ENCODE measurements around the gene SLC51B. TPM values are rescaled to one million over a fixed set of nuclear protein-coding genes. Genes with fewer than 3 reads are reported as not detected.
"Not testable (repeated sequence)": the region's sequence is repeated elsewhere in the genome, so short reads cannot be mapped to it uniquely, and the experiment has no call there.

Gene SLC51B
- polyA plus RNA-seq (ENCODE audit: low read depth in 6 of 6): not detected

DNA sequence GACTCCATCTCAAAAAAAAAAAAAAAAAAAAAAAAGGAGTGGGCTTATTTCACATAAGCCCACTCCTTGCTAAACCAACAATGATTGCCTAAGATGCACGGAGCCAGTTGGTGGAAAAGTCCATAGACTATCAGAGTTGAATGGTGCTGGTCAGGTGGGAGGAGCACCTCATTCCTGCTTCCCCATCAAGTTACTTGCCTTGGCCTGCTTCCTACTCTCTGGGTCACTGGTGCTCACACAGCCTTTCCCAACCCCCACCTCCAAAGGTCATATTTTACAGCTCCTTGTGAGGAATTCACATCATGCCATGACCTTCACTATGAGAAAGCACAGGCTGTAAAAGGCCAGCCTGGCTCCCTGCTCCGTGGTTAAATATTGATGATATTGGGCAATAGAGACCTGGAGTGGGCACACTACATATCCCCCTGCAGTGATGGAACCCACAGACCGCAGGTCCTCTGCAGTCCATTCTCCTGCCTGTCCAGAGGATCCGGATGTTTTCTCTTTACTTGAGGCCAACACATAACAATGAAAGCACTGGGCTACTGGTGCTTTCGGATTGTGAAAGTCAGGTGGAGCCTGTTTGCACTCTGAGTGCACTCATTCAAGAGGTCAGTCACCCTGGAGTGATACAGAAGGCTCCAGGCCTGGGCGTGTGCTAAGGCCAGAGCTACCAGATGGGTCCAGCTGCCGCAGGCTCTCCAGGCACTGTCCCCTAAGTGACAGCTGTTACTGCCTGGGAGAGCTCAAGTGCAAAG, at the start of gene SLC51B:
SLC51B (plus strand) TSS at position 664 of the 758 bp plus-strand sequence. CDS start 4,618 bp downstream, outside the sequence.
- ATAC-seq (ENCODE audit: low read depth in 2 of 2) (no peak), DNase-seq (no peak)
- no peaks in the 10 kb centered on the region for H3K36me3 Mint-ChIP-seq
- peak within 1 kb of the TSS in 1 of 6 donors; percentile 68 for H3K27ac Mint-ChIP-seq
- H3K4me3 Mint-ChIP-seq: peak within 1 kb of the TSS in 1 of 8 donors; percentile 25
- peaks cover 8 to 11% (median 9%) of the 10 kb centered on the region in 3 donors for H3K4me1 Mint-ChIP-seq
- H3K27me3 Mint-ChIP-seq: peaks cover 13 to 16% (median 14%) of the 10 kb centered on the region in 3 donors
- no peaks in the 10 kb centered on the region for H3K9me3 Mint-ChIP-seq

- DNase-seq (no peak), ATAC-seq (ENCODE audit: low read depth in 2 of 2) (no peak)
- Mint-ChIP-seq H3K27me3 (no peaks in the 10 kb centered on the region), H3K27ac (no peak overlapping the region), H3K4me3 (no peak overlapping the region), H3K36me3 (no peaks in the 10 kb centered on the region), H3K4me1 (peaks cover 0 to 3% (median 3%) of the 10 kb centered on the region in 3 donors), H3K9me3 (no peaks in the 10 kb centered on the region)
Measured at GRCh38 chr15:64997066-64997465, 48.1 kb upstream of the SLC51B start.

DNA sequence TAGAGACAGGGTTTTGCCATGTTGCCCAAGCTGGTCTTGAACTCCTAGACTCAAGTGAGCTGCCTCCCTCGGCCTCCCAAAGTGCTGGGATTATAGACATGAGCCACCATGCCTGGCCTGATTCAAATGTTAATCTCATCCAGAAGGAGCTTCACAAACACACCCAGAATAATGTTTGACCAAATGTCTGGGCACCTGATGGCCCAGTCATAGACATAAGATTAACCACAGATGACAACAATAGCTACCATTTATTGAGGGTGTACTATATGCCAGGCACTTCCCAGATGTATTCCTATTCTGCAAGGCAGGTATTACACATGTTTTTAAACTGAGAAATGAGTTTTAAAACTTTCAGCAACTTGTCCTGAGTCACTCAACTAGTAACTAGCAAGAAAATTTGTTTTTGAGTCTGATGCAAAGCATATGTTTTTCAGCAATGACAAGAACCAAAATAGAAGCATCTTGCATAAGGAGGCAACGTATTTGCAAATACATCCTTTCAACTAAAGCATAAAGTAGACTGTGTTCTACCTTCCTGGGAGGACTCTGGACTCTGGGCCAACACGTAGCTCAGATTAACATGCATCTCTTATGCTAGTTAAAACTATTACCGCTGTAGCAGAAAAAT, 47.3 kb upstream of the SLC51B start:
- Mint-ChIP-seq H3K9me3 (no peaks in the 10 kb centered on the region), H3K27me3 (no peaks in the 10 kb centered on the region), H3K36me3 (no peaks in the 10 kb centered on the region), H3K27ac (no peak overlapping the region), H3K4me3 (no peak overlapping the region), H3K4me1 (peaks cover 0 to 2% (median 2%) of the 10 kb centered on the region in 3 donors)
- ATAC-seq (ENCODE audit: low read depth in 2 of 2) (no peak), DNase-seq (no peak)

DNA sequence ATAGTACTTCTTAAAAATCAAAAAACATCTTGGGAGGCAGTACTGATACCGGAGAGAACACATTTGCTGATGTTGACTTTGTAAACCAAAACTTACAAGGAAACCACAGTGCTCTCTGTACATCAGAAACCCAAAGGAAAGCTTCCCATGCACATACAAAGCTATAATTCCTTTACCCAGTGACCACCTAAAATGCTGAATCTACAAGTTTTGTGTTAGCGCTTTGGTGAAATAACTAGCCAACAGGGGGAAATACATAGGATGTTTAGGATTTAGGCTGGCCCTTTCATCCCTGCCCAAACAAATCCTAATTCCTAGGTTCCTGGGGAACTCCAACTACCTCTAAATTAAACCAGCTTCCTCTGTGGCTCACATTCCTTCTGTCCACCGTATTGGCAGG, 40.2 kb upstream of the SLC51B start:
- H3K27ac Mint-ChIP-seq: no peak overlapping the region
- H3K4me1 Mint-ChIP-seq: peaks cover 2 to 7% (median 5%) of the 10 kb centered on the region in 3 donors
- H3K36me3 Mint-ChIP-seq: no peaks in the 10 kb centered on the region
- no peak for ATAC-seq (ENCODE audit: low read depth in 2 of 2)
- no peaks in the 10 kb centered on the region for H3K27me3 Mint-ChIP-seq
- no peak overlapping the region for H3K4me3 Mint-ChIP-seq
- no peak for DNase-seq
- H3K9me3 Mint-ChIP-seq: no peaks in the 10 kb centered on the region

DNA sequence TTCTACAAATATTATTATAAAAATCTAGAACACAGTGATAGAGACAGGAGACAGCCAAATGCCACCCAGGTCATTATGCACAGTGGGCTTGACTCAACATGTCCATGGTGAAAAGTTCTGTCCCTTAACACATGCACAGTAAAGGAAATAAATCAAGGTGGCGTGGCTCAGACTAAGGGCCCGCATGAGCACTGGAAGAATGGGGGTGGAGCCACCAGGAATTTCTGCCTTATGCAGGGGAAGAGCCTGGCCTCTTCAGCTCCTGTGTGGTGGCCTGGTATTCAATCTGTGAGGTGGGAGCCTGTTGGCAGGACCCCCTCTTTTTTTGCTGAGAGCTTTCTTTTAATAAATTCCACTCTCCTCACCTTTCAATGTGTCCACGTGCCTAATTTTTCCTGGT, 38.3 kb upstream of the SLC51B start:
- Mint-ChIP-seq H3K27ac (no peak overlapping the region), H3K9me3 (no peaks in the 10 kb centered on the region), H3K4me3 (no peak overlapping the region), H3K4me1 (peaks cover 5 to 7% (median 5%) of the 10 kb centered on the region in 3 donors), H3K27me3 (no peaks in the 10 kb centered on the region), H3K36me3 (no peaks in the 10 kb centered on the region)
- ATAC-seq (ENCODE audit: low read depth in 2 of 2): no peak
- DNase-seq: no peak

DNA sequence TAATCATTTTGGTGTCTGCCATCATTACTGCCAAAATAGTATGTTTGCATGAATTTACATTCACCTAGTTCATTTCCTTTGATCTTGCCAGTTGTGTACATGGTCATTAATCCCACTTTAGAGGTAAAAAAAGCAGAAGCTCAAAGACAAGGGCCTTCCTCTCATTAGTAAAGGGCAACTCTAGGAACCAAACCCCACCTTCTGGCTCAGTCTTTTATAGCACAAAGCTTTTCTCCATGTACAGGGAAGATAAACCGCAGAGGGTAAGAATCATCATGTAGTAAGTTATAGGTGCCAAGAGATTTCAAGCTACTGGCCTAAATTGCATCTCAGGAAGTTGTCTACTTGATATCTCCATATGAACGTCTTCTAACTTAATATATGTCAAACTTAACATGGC, 36.2 kb upstream of the SLC51B start:
- Mint-ChIP-seq H3K36me3 (peaks cover 12% of the 10 kb centered on the region in 2 donors), H3K27ac (no peak overlapping the region), H3K4me3 (no peak overlapping the region), H3K9me3 (peaks cover 0 to 7% (median 5%) of the 10 kb centered on the region in 7 donors), H3K27me3 (no peaks in the 10 kb centered on the region), H3K4me1 (peaks cover 5 to 7% (median 5%) of the 10 kb centered on the region in 3 donors)
- DNase-seq: no peak
- peak; percentile 32 to 36 for ATAC-seq (ENCODE audit: low read depth in 2 of 2)

GRCh38 chr15:65011198-65011597, 34.0 kb upstream of the SLC51B start:
- not testable (repeated sequence) for ATAC-seq (ENCODE audit: low read depth in 2 of 2); H3K4me1 Mint-ChIP-seq; H3K9me3 Mint-ChIP-seq

DNA sequence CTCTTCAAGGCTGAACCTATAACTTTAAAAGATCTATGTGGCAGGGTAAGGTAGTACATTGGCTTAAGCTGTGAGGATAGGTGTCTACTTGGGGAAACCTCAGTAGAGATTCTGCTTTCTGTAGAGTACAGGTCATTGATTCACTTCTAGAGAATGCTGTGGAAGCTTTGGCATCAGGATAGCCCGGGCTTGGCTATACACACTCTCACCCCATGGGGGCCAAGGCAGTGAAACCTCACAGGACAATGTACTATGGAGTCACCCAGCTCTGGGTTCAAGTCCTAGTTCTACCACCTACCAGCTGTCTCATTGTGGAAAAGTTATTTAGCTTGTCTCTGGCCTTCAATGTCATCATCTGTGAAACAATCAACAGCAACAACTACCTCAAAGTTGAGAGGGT, 24.8 kb upstream of the SLC51B start:
- ATAC-seq (ENCODE audit: low read depth in 2 of 2) (no peak), DNase-seq (no peak)
- Mint-ChIP-seq H3K4me1 (peaks cover 0 to 5% (median 0%) of the 10 kb centered on the region in 3 donors), H3K4me3 (no peak overlapping the region), H3K9me3 (no peaks in the 10 kb centered on the region), H3K36me3 (peaks cover 17 to 20% of the 10 kb centered on the region in 2 donors), H3K27ac (peak overlapping the region in 1 of 6 donors; percentile 56), H3K27me3 (no peaks in the 10 kb centered on the region)

More at GRCh38 chr15:65011198-65011597, 34.0 kb upstream of the SLC51B start:
- peak overlapping the region in 1 of 6 donors; percentile 72 for H3K27ac Mint-ChIP-seq
- H3K4me3 Mint-ChIP-seq, DNase-seq, H3K27me3 Mint-ChIP-seq: not testable (repeated sequence)
- H3K36me3 Mint-ChIP-seq: peaks cover 12 to 20% of the 10 kb centered on the region in 2 donors

DNA sequence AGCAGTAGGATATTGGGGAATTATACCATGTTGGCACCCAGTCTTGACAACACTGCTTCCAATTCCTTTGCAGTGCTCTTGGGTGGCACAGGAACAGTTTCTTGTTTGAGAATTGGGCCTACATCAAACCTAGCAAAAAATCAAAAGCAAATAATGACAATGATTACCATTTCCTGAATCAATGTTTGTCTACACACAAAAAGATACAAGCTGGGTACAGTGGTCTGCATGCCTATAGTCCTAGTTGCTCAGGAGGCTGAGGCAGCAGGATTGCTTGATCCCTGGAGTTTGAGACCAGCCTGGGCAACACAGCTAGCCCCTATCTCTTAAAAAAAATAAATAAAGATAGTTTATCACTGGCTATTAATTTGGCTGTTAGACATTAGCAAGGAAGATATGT, 23.7 kb upstream of the SLC51B start:
- H3K4me3 Mint-ChIP-seq: no peak overlapping the region
- no peak overlapping the region for H3K27ac Mint-ChIP-seq
- no peaks in the 10 kb centered on the region for H3K27me3 Mint-ChIP-seq
- ATAC-seq (ENCODE audit: low read depth in 2 of 2): no peak
- DNase-seq: no peak
- peaks cover 0 to 5% (median 0%) of the 10 kb centered on the region in 3 donors for H3K4me1 Mint-ChIP-seq
- H3K36me3 Mint-ChIP-seq: peaks cover 20 to 23% of the 10 kb centered on the region in 2 donors
- H3K9me3 Mint-ChIP-seq: no peaks in the 10 kb centered on the region

DNA sequence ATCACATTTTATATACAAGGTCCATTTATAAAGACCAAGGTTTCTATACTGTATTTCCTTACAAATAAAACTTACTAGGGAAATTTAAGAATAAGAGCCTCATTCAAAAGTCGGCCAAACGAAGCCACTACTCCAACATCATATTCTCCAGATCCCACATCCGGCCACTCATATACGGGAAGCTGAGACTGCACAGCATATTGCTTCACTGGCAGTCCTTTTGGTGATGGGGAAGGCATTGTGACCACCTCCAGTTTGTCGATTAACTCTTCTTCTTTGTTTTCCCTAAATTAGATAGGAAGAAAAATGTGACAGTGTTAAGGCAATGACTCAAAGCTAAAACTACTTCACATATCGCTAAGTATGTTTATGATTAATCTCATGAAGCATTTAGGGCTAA, 18.4 kb upstream of the SLC51B start:
- peak overlapping the region in 2 of 8 donors; percentile 37 to 77 for H3K4me3 Mint-ChIP-seq
- ATAC-seq (ENCODE audit: low read depth in 2 of 2) (no peak), DNase-seq (no peak)
- H3K4me1 Mint-ChIP-seq: peaks cover 12 to 19% (median 16%) of the 10 kb centered on the region in 3 donors
- H3K27me3 Mint-ChIP-seq: peaks cover 0 to 8% (median 0%) of the 10 kb centered on the region in 3 donors
- no peak overlapping the region for H3K27ac Mint-ChIP-seq
- peaks cover 0 to 17% of the 10 kb centered on the region in 2 donors for H3K36me3 Mint-ChIP-seq
- no peaks in the 10 kb centered on the region for H3K9me3 Mint-ChIP-seq

DNA sequence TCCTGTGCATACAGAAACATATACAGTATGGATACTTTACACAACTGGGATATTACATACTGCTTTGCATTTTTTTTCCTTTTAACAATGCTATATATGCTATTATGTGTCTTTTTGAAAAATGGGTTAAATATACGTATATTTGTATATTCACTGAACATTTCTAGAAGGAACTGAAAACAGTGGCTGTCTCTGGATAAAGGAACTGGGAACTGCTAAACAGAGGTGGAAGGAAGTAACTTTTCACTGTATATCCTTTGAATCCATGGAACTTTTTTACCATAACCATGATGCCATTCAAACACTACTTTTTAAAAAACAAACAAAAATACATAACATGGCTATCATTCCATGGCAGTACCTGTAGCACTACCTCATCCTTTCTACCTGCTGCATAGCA, 17.6 kb upstream of the SLC51B start:
- Mint-ChIP-seq H3K4me1 (peaks cover 12 to 19% (median 18%) of the 10 kb centered on the region in 3 donors), H3K27me3 (peaks cover 0 to 15% (median 0%) of the 10 kb centered on the region in 3 donors), H3K27ac (peak overlapping the region in 1 of 6 donors; percentile 85), H3K4me3 (peak overlapping the region in 7 of 8 donors; percentile 86 to 97 (median 88)), H3K9me3 (no peaks in the 10 kb centered on the region), H3K36me3 (peaks cover 0 to 17% of the 10 kb centered on the region in 2 donors)
- DNase-seq (no peak), ATAC-seq (ENCODE audit: low read depth in 2 of 2) (no peak)

- Mint-ChIP-seq H3K27ac (peak overlapping the region in 5 of 6 donors; percentile 19 to 96 (median 80)), H3K27me3 (peaks cover 0 to 15% (median 0%) of the 10 kb centered on the region in 3 donors), H3K4me1 (peaks cover 18 to 27% (median 22%) of the 10 kb centered on the region in 3 donors), H3K4me3 (peak overlapping the region; percentile 86 to 97 (median 90)), H3K36me3 (peaks cover 0 to 17% of the 10 kb centered on the region in 2 donors), H3K9me3 (no peaks in the 10 kb centered on the region)
- ATAC-seq (ENCODE audit: low read depth in 2 of 2): no peak
- no peak for DNase-seq
Measured at GRCh38 chr15:65028338-65028737, 16.8 kb upstream of the SLC51B start.

GRCh38 chr15:65028921-65029735, 16.1 kb upstream of the SLC51B start, which contains the start of gene MTFMT:
Gene MTFMT, minus strand, starts transcription at chr15:65029639. Its CDS starts 26 bp downstream, at chr15:65029613.
- Mint-ChIP-seq H3K27ac (peak within 1 kb of the TSS; percentile 19 to 87 (median 69)), H3K27me3 (peaks cover 0 to 15% (median 0%) of the 10 kb centered on the region in 3 donors), H3K36me3 (peaks cover 0 to 17% of the 10 kb centered on the region in 2 donors)

More at GRCh38 chr15:65028921-65029735, 16.1 kb upstream of the SLC51B start, which contains the start of gene MTFMT:
- Mint-ChIP-seq H3K9me3 (no peaks in the 10 kb centered on the region), H3K4me1 (peaks cover 25 to 33% (median 26%) of the 10 kb centered on the region in 3 donors), H3K4me3 (peak within 1 kb of the TSS; percentile 86 to 97 (median 90))
- peak; percentile 84 for DNase-seq
- peak; percentile 85 to 86 for ATAC-seq (ENCODE audit: low read depth in 2 of 2)
